ENCODE data around the gene SCNN1A. TPM values are rescaled to one million over a fixed set of nuclear protein-coding genes. Genes with fewer than 3 reads are reported as not detected.
"Not testable (repeated sequence)": the region's sequence is repeated elsewhere in the genome, so short reads cannot be mapped to it uniquely, and the experiment has no call there.

SCNN1A gene
- total RNA-seq, 1 donor from 2014 or later = 20.3 TPM

DNA sequence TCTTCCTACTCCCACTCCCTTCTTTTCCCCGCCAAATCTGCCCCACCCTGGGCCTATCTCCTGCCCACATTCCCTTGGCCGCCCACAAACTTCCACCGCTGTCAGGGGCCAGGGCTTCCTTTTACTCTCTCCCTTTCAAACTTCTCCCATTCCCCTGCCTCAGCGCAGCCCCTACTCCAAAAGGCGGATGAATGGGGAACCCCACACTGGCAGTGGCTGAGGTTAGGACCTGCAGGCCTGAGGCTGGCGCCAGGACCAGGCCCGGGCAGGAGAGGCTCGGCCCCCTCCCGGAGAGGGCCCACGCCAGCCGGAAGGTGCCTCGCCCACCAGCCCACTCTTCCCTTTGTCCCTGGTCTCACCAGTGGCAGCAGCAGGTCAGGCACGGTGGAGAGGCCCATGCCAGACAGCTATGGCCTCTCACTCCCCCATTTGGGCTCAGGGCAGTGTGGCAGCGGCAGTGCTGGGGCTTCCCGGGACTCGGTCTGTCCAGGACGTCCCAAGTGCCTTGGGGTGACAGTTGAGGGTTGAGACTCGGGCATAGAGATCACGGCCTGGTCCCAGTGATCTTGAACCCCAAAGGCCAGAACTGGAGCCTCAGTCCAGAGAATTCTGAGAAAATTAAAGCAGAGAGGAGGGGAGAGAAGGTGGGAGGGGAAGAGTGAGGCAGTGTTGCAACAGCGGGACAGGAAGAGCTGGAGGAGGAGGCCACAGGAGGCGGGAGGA is 33.8 kb downstream of the SCNN1A start, which contains the start of gene TNFRSF1A:
TNFRSF1A (minus strand) TSS at position 660 of the 723 bp plus-strand sequence; CDS start at position 398, 262 bp downstream.
- no peaks in the 10 kb centered on the region for H3K9me3 Mint-ChIP-seq
- no peak for DNase-seq (ENCODE audit: low spot score in 2 of 2, unreplicated experiment in 2 of 2)
- H3K27ac Mint-ChIP-seq = no peak within 1 kb of the TSS
- TF ChIP-seq, protein P1, sequence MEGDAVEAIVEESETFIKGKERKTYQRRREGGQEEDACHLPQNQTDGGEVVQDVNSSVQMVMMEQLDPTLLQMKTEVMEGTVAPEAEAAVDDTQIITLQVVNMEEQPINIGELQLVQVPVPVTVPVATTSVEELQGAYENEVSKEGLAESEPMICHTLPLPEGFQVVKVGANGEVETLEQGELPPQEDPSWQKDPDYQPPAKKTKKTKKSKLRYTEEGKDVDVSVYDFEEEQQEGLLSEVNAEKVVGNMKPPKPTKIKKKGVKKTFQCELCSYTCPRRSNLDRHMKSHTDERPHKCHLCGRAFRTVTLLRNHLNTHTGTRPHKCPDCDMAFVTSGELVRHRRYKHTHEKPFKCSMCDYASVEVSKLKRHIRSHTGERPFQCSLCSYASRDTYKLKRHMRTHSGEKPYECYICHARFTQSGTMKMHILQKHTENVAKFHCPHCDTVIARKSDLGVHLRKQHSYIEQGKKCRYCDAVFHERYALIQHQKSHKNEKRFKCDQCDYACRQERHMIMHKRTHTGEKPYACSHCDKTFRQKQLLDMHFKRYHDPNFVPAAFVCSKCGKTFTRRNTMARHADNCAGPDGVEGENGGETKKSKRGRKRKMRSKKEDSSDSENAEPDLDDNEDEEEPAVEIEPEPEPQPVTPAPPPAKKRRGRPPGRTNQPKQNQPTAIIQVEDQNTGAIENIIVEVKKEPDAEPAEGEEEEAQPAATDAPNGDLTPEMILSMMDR (IDR thresholded peaks at IDR 0.05; ENCODE audit: unreplicated experiment) = no peak
- H3K27me3 Mint-ChIP-seq (ENCODE audit: low read depth) = no peaks in the 10 kb centered on the region
- H3K4me1 Mint-ChIP-seq = peaks cover 35% of the 10 kb centered on the region
- H3K4me3 Mint-ChIP-seq = no peak within 1 kb of the TSS
- no peaks in the 10 kb centered on the region for H3K36me3 Mint-ChIP-seq

DNA sequence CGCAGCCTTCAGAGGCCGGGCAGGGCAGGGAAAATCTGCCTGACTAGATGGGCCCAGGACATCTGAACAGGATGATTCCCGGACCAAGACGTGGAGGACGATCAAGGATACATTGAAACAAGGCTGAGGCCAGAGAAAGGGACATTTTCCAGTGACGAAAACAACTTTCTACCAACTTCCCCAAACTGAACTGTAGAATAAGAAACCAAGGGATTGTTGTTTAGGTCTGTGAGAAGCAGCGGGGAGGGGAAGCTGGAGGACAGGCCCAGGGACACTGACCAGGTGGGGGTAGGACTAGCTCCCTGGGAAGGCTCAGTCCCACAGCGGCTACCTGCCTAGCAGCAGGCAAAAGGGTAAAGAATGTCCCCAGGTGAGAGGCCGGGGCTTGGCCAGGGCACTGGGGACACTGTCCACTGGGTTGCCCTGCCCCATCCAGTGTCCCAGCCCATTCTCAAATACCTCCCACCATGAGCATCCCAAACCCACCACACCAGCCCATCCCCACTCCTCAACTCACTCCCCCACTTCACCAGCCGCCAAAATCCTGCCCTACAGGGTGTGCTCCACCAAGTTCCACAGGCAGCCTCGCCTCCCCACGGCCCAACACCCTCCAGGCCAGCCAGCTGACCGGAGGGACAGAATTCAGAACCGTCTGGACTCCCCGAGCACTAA is 34.5 kb downstream of the SCNN1A start:
- Mint-ChIP-seq H3K4me3 (no peak overlapping the region), H3K27ac (no peak overlapping the region)
- DNase-seq (ENCODE audit: low spot score in 2 of 2, unreplicated experiment in 2 of 2) = no peak

DNA sequence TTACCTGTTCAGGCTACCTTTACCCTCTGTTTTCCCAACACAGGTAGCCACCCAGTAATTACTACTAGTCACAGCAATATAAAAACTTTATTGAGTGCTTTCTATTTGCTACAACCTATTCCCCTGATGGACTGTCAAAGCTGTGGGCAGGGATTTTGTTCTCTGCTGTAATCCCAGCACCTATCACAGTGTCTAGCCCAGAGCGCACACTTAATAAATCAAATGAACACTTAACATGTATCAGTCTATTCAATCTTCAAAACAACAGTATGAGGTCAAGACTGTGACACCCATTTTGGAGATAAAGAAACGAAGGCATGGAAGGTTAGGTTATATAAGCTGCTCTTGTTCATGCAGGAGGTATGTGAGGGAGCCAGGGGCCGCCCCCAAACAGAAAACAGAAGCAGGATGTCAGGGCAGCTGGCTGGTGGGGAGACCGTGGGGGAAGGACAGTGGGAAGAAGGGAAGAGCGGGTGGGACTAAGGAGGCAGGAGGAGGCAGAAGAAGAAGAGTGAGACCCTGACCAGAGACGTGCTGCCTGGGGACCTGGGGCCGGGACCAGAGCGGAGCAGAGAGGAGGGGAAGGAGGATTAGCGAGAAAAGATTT is 35.2 kb downstream of the SCNN1A start:
- no peaks in the 10 kb centered on the region for H3K36me3 Mint-ChIP-seq
- peaks cover 26% of the 10 kb centered on the region for H3K4me1 Mint-ChIP-seq
- no peaks in the 10 kb centered on the region for H3K9me3 Mint-ChIP-seq
- TF ChIP-seq, protein P1 (IDR thresholded peaks at IDR 0.05; ENCODE audit: unreplicated experiment) = no peak
- no peak for DNase-seq (ENCODE audit: low spot score in 2 of 2, unreplicated experiment in 2 of 2)
- H3K4me3 Mint-ChIP-seq = no peak overlapping the region
- no peaks in the 10 kb centered on the region for H3K27me3 Mint-ChIP-seq (ENCODE audit: low read depth)
- H3K27ac Mint-ChIP-seq = no peak overlapping the region

More for the DNA sequence above, 34.5 kb downstream of the SCNN1A start:
- H3K27me3 Mint-ChIP-seq (ENCODE audit: low read depth) = no peaks in the 10 kb centered on the region
- TF ChIP-seq, protein P1 (IDR thresholded peaks at IDR 0.05; ENCODE audit: unreplicated experiment) = no peak
- H3K36me3 Mint-ChIP-seq = no peaks in the 10 kb centered on the region
- H3K4me1 Mint-ChIP-seq = peaks cover 31% of the 10 kb centered on the region
- H3K9me3 Mint-ChIP-seq = no peaks in the 10 kb centered on the region

DNA sequence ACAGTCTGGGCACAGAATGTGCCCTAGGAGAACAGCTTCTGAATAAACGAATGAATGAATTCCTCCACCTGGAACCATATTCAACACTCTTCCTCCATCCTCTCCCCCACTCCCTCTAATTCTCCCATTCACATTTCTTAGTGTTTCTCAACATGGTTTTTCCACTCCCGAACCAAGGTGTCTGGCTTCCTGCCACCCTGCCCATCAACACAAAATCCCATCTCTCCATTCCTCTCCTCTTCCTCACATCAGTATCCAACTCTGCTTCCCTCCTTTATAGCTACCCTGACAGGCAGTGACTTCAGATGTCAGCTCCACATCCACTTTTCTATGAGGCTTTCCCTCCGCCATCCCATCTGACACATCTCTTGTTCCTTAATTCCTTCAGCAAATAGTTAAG is 36.4 kb downstream of the SCNN1A start:
- H3K4me3 Mint-ChIP-seq = no peak overlapping the region
- peaks cover 3% of the 10 kb centered on the region for H3K36me3 Mint-ChIP-seq
- peaks cover 26% of the 10 kb centered on the region for H3K4me1 Mint-ChIP-seq
- TF ChIP-seq, protein P1 (IDR thresholded peaks at IDR 0.05; ENCODE audit: unreplicated experiment) = no peak
- no peak overlapping the region for H3K27ac Mint-ChIP-seq
- H3K9me3 Mint-ChIP-seq = no peaks in the 10 kb centered on the region
- no peak for DNase-seq (ENCODE audit: low spot score in 2 of 2, unreplicated experiment in 2 of 2)
- H3K27me3 Mint-ChIP-seq (ENCODE audit: low read depth) = no peaks in the 10 kb centered on the region

DNA sequence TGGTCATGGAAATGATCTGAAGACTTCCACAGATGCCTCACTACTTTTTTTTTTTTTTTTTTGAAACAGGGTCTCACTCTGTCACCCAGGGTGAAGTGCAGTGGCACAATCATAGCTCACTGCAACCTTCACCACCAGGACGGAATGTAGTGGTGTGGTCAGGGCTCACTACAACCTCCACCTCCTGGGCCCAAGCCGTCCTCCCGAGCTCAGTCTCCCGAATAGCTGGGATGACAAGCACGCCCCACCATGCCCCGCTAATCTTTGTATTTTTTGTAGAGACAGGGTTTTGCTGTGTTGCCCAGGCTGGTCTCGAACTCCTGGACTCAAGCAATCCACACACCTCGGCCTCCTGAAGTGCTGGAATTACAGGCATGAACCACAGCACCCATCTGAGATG is 36.8 kb downstream of the SCNN1A start:
- not testable (repeated sequence) for H3K27ac Mint-ChIP-seq; DNase-seq (ENCODE audit: low spot score in 2 of 2, unreplicated experiment in 2 of 2); H3K36me3 Mint-ChIP-seq; H3K27me3 Mint-ChIP-seq (ENCODE audit: low read depth); H3K4me3 Mint-ChIP-seq; H3K9me3 Mint-ChIP-seq
- peaks cover 23% of the 10 kb centered on the region for H3K4me1 Mint-ChIP-seq

DNA sequence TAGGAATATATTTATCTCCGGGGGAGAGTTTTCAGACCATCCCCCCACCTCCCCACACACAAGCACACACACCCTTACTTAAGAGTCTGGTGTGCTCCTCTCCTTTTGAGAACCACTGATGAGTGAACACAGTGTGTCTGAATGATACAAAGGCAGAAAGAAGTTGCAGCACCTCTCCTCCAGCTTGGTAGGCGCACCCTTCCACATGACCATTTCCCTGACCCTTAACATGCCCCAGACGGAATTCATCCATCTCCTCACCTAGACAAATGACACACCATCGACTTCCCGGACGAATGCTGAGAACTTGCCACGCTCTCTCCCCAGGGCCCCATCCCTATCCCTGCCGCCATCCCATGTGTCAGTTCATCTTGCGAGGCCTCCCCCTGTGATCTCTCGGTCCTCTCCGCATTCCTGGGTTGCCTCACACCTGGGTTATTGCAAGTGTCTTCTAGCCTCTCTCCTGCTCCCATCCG is 37.4 kb downstream of the SCNN1A start:
- Mint-ChIP-seq H3K27ac (no peak overlapping the region), H3K27me3 (ENCODE audit: low read depth) (no peaks in the 10 kb centered on the region), H3K4me3 (no peak overlapping the region), H3K4me1 (peaks cover 18% of the 10 kb centered on the region), H3K36me3 (peaks cover 9% of the 10 kb centered on the region), H3K9me3 (no peaks in the 10 kb centered on the region)
- no peak for DNase-seq (ENCODE audit: low spot score in 2 of 2, unreplicated experiment in 2 of 2)
- TF ChIP-seq, protein P1 (IDR thresholded peaks at IDR 0.05; ENCODE audit: unreplicated experiment) = no peak

Data from mesothelial cell of epicardium (in vitro differentiated cells).